Measurements from ENCODE around the gene S100PBP. TPM values are rescaled to one million over a fixed set of nuclear protein-coding genes. Genes with fewer than 3 reads are reported as not detected.
A peak's percentile ranks its signal among the peaks of the same experiment; 100 is the strongest.

S100PBP gene
- total and polyA plus RNA-seq, 9 of the 15 experiments (the other 6 are each of a cell fraction or from before 2014, with no cell fraction given): 22.9 to 60.2 (median 32.9) TPM

DNA sequence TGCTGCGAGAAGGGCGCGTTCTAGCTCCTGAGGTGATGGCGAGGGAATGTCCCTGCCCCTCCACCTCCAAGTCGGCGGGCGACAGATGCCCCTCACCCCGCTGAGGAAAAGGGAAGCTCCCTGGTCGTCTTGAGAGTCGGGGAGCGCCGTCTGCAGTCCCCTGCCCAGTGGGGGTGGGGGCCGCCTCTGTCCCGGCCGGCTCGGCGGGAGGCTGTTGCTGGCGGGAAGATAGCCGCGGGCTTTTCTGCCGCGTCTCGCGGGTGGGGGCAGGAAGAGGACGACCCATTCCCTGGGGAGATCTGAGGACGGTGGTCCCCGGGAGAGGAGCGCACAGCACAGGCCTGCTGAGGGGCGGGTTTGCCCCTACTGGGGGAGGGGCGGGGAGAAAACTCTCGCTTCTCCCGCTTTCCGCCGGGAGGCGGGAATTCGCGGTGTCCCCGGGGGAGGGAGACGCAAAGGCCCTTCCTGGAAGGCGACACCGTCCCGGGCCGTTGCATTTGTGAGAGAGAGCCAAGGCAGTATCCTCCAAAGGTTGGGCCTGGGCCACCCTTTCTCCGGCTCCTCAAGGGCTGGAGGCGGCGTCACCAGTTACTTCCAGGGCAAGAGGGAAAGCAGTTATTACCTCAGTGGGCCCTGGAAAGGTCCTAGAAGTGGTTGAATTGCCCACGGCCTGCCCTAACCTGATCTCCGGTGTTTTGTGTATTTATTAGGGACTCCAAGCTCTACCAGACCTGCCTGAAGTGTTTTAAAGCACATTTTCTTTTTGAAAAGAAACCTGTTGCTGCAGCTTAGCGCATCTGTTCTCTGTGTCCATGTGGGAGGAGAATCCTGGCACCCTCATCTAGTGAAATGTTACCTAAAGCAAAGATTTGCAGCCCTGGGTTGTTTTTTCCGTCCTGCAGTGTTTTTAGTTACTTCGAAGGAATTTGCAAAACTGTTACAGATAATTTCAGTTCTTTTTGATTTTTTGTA, 648 bp downstream of the S100PBP start (continued):
- TF ChIP-seq TRIM24 (IDR thresholded peaks at IDR 0.05) (peak; percentile 52 to 65; a peak in 2 of 4 replicates), KDM4B (IDR thresholded peaks at IDR 0.05; ENCODE audit: borderline replicate concordance in 2 of 2, low read depth in 1 of 2) (peak in 1 of 2 experiments; percentile 91; a peak in 1 of 4 replicates), ZNF263 (CRISPR knock-in tag; IDR thresholded peaks at IDR 0.05; ENCODE audit: borderline replicate concordance) (peak; percentile 61; the same call in 1 of the 2 replicates), ETV6 (IDR thresholded peaks at IDR 0.05; ENCODE audit: borderline replicate concordance in 1 of 2, low read depth in 2 of 2, low read length in 1 of 2) (0 out of 4 replicates have a peak, but pooled peaks of 1 of the 2 experiments have one; percentile 5), ETV6 (CRISPR knock-in tag; IDR thresholded peaks at IDR 0.05; ENCODE audit: borderline replicate concordance) (0 out of 2 replicates have a peak, but pooled peaks have one; percentile 11), TBP (optimal IDR thresholded peaks at IDR 0.05; ENCODE audit: low read depth, low read length) (peak; percentile 10), ETV1 (tag; conservative IDR thresholded peaks at IDR 0.05; ENCODE audit: low read depth) (0 out of 2 replicates have a peak, but pooled peaks have one; percentile 10), SIN3B (IDR thresholded peaks at IDR 0.05; ENCODE audit: low read depth) (peak; percentile 76), GATA2 (CRISPR knock-in tag; IDR thresholded peaks at IDR 0.05) (peak; percentile 66), MAZ (CRISPR knock-in tag; conservative IDR thresholded peaks at IDR 0.05 in 1 of 2, IDR thresholded peaks at IDR 0.05 in 1 of 2) (peak; percentile 58 to 77), MYC (IDR thresholded peaks at IDR 0.05; ENCODE audit: low read depth, low read length) (peak; percentile 59; the same call in 1 of the 2 replicates), MYC (CRISPR knock-in tag; IDR thresholded peaks at IDR 0.05; ENCODE audit: borderline replicate concordance, low read depth) (no peak; the same call in 1 of the 2 replicates), CBFA2T3 (IDR thresholded peaks at IDR 0.05) (0 out of 2 replicates have a peak, but pooled peaks have one; percentile 10), E2F3 (CRISPR knock-in tag; IDR thresholded peaks at IDR 0.05) (peak; percentile 89; the same call in 1 of the 2 replicates)
- TF ChIP-seq, protein P1, sequence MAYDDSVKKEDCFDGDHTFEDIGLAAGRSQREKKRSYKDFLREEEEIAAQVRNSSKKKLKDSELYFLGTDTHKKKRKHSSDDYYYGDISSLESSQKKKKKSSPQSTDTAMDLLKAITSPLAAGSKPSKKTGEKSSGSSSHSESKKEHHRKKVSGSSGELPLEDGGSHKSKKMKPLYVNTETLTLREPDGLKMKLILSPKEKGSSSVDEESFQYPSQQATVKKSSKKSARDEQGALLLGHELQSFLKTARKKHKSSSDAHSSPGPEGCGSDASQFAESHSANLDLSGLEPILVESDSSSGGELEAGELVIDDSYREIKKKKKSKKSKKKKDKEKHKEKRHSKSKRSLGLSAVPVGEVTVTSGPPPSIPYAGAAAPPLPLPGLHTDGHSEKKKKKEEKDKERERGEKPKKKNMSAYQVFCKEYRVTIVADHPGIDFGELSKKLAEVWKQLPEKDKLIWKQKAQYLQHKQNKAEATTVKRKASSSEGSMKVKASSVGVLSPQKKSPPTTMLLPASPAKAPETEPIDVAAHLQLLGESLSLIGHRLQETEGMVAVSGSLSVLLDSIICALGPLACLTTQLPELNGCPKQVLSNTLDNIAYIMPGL (CRISPR knock-in tag; IDR thresholded peaks at IDR 0.05): no peak
- TF ChIP-seq, protein P2, sequence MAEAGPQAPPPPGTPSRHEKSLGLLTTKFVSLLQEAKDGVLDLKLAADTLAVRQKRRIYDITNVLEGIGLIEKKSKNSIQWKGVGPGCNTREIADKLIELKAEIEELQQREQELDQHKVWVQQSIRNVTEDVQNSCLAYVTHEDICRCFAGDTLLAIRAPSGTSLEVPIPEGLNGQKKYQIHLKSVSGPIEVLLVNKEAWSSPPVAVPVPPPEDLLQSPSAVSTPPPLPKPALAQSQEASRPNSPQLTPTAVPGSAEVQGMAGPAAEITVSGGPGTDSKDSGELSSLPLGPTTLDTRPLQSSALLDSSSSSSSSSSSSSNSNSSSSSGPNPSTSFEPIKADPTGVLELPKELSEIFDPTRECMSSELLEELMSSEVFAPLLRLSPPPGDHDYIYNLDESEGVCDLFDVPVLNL (CRISPR knock-in tag; IDR thresholded peaks at IDR 0.05; ENCODE audit: low read depth): 0 out of 2 replicates have a peak, but pooled peaks have one; percentile 8
- TF ChIP-seq, protein P3, sequence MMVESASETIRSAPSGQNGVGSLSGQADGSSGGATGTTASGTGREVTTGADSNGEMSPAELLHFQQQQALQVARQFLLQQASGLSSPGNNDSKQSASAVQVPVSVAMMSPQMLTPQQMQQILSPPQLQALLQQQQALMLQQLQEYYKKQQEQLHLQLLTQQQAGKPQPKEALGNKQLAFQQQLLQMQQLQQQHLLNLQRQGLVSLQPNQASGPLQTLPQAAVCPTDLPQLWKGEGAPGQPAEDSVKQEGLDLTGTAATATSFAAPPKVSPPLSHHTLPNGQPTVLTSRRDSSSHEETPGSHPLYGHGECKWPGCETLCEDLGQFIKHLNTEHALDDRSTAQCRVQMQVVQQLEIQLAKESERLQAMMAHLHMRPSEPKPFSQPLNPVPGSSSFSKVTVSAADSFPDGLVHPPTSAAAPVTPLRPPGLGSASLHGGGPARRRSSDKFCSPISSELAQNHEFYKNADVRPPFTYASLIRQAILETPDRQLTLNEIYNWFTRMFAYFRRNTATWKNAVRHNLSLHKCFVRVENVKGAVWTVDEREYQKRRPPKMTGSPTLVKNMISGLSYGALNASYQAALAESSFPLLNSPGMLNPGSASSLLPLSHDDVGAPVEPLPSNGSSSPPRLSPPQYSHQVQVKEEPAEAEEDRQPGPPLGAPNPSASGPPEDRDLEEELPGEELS (CRISPR knock-in tag; IDR thresholded peaks at IDR 0.05; ENCODE audit: borderline replicate concordance): peak; percentile 80; the same call in 1 of the 2 replicates
- TF ChIP-seq, protein P4, sequence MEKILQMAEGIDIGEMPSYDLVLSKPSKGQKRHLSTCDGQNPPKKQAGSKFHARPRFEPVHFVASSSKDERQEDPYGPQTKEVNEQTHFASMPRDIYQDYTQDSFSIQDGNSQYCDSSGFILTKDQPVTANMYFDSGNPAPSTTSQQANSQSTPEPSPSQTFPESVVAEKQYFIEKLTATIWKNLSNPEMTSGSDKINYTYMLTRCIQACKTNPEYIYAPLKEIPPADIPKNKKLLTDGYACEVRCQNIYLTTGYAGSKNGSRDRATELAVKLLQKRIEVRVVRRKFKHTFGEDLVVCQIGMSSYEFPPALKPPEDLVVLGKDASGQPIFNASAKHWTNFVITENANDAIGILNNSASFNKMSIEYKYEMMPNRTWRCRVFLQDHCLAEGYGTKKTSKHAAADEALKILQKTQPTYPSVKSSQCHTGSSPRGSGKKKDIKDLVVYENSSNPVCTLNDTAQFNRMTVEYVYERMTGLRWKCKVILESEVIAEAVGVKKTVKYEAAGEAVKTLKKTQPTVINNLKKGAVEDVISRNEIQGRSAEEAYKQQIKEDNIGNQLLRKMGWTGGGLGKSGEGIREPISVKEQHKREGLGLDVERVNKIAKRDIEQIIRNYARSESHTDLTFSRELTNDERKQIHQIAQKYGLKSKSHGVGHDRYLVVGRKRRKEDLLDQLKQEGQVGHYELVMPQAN (IDR thresholded peaks at IDR 0.05; ENCODE audit: borderline replicate concordance): peak; percentile 23; the same call in 1 of the 2 replicates

Data from K562 (cell line).